ENCODE measurements around the gene TRMT2A.

Gene TRMT2A

GRCh38 chr22:20105456-20106204, 11.4 kb downstream of the TRMT2A start:
- no peak for DNase-seq

GRCh38 chr22:20102203-20102780, 14.7 kb downstream of the TRMT2A start:
- DNase-seq: no peak

DNA sequence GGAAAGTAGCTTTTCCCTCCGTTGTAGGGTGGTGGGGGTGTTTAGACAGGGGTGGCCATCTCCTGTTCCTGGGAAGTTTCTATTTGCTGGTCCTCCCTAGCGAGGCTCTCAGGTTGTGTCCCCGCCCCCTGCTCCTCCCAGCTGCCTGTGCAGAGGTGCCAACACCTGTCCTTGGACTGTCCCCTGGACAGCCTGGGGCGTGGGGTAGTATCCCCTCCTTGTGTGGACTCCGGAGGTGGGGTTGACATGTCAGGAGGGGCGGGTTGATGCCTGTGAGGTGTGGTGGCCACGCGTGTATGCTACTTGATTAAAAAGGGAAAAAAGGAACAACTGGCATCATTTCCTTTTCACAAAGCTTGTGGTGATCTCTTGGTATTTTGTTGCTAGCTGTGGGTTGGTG, 15.4 kb downstream of the TRMT2A start:
- DNase-seq: no peak

GRCh38 chr22:20099099-20099711, 17.8 kb downstream of the TRMT2A start:
- no peak for DNase-seq

DNA sequence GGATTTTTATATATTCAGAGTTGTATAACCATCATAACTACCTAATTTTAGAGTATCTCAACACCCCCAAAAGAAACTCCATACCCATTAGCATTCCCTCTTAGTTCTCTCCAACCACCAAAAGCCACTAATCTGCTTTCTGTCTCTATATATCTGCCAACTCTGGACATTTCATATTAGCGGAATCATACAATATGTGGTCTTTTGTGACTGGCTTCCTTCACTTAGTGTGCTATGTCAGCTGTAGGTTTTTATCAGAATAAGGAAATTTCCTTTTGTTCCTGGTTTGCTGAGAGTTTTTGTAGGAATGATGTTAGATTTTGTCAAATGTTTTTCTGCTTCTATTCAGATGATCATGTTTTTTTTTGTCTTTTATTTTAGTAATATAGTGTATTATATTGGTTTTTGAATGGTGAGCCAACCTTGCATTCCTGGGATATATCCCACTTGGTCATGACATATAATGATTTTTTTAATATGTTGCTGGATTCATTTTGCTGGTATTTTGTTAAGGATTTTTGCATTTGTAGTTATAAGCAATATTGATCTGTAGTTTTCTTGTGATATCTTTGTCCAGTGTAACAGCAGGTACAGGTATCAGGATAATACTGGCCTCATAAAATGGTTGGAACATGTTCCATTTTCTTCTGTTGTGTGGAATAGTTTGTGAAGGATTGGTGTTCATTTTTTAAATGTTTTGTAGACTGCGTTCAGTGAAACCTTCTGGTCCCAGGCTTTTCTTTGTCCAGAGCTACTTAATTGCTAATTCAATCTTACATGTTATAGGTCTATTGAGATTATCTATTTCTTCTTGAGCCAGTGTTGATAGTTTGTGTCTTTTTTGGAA, 20.2 kb downstream of the TRMT2A start:
- no peak for DNase-seq

- DNase-seq: no peak
Observed at GRCh38 chr22:20095521-20095920, 21.5 kb downstream of the TRMT2A start.

DNA sequence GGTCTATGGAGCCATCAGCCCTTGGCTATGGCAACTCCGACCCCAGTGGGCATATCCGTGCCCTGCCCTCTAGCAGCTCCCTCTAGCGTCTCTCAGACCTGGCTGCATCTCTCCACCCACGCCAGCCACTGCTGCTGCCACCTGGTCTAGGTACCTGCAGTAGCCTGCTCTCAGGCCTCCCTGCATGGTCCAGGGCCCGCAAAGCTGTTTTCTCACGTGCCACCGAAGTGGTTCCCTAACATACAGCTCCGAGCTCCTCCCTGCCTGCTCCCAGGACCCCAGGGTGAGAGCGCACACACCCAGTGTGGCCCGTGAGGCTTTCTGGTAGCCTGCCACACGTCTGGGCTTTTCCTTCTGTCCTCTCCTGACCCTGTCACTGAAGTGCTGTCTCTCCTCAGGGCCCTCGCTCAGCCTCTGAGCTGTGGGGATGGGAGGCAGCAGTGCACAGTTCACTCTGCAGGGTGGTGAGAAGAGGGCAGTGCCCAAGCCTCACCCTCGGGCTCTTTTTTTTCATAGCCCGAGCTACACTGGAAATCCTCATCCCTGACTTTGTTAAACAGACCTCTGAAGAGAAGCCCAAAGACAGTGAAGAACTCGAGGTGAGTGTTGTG, 22.7 kb downstream of the TRMT2A start:
- no peak for DNase-seq

DNA sequence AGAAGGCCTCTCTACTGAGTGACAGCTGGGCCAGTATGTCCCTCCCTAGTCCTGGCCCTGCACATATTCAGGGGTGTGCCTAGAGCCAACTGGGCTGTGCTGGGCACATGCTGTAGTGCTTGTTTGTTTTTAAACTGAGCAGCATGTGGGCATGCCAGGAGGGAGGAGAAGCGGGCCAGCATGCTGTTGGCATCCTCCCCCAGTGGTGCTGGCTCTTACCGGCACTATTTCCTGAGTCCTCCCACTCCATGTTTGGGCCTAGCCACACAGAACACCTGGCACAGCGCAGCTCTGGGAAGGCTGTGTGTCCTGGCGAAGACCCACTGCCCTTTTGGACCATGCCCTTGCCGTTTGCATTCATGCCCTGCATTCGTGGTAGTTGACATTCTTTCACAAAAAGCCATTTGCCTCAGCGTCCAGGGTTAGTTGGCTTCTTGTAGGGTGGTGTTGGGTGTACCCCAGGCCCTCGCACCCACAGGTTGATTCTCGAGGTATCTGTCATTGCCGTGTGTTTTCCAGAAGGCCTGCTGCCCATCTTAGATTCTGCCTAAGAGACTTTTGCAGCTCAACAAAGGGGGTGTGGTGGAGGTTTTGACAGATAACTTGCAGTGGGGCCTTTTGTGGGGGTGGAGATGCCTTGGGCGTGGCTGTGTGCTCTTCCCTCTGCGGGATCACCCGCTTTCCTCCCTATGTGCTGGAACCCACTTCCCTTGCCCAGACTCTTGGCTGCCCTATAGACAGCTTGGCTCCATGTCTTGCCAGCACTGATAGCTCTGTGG, 23.4 kb downstream of the TRMT2A start:
- no peak for DNase-seq

- DNase-seq: no peak
Observed at GRCh38 chr22:20092477-20092854, 24.6 kb downstream of the TRMT2A start.

GRCh38 chr22:20091690-20092476, 25.1 kb downstream of the TRMT2A start:
- DNase-seq: no peak

GRCh38 chr22:20090730-20091240, 26.2 kb downstream of the TRMT2A start:
- DNase-seq: no peak

DNA sequence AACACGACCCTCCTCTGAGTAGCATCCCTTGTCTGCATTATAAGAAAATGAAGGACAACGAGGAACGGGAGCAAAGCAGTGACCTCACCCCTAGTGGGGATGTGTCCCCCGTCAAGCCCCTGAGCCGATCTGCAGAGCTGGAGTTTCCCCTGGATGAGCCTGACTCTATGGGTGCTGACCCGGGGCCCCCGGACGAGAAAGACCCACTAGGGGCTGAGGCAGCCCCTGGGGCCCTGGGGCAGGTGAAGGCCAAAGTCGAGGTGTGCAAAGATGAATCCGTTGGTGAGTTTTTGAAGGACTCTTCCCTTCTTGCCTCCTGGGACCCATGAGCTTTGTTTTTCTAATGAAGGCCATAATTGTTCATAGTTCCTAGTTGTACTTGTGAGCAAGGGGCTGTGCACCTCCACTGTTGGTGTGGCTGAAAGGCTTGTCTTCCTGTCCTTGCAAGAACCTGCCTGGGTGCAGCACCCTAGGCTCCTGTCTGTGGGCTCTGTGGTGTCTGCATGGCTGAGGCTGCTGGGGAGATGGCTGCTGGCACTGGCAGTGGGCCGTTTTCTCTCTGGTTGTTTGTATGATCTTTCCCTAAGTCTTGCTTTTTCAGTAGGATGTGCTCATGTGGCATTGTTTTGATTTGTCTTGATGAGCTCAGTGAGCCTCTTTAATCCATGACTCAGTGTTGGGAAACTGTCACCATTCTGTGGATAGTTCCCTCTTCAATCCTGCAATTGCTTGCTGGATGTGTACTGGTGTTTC, 26.9 kb downstream of the TRMT2A start:
- DNase-seq: no peak

DNA sequence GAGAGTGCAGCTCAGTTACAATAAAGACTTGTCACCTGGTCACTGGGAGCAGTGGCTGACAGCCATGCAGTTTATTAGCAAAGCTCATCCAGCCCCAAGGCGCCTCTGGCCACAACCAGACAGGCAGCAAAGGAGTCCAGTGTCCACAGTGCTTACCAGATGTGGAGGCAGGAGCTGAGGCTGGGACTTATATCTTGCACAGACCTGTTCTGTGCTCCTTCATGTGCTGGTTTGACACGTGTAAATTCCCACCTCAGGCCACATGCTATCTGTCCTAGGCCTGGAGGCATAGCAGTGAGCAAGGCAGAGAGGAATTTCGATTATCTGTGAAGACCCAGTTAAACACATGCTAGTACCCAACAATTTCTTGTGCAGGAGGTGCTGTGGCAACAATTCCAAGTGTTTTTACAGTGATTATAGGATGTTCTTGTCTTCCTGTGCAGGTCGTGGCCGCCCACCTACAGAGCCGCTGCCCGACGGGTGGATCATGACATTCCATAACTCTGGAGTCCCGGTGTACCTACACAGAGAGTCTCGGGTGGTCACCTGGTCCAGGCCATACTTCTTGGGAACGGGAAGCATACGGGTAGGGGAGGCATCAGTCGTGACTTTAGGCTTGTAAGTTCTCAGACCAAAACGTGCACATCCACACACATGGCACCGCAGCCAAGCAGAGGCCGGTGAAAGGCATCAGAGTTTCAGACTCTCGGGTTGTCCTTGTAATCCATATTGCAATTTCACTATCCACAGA, 27.6 kb downstream of the TRMT2A start:
- no peak for DNase-seq

GRCh38 chr22:20088263-20088648, 28.8 kb downstream of the TRMT2A start:
- no peak for DNase-seq

GRCh38 chr22:20087319-20088262, 29.4 kb downstream of the TRMT2A start:
- DNase-seq: no peak

GRCh38 chr22:20086763-20087162, 30.3 kb downstream of the TRMT2A start:
- DNase-seq: no peak

- DNase-seq: no peak
Observed at GRCh38 chr22:20086101-20086599, 30.9 kb downstream of the TRMT2A start.

DNA sequence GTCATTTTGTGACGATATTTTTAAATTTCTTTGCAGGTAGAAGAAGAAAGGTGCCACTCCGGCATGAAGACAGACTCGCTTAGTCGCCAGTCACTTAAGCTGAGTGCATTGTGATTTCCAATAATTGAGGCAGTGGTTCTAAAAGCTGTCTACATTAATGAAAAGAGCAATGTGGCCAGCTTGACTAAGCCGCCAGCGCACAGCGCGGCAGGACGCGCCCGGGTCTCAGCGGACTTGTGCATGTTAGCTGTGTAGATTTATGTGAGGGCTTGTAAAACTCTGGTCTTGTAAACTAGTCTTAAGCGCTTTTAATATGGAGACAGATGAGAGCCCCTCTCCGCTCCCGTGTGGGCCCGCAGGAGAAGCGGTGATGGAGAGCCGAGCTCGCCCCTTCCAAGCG, 31.4 kb downstream of the TRMT2A start:
- no peak for DNase-seq
